ENCODE data around the gene KCNT2. TPM values are rescaled to one million over a fixed set of nuclear protein-coding genes. Genes with fewer than 3 reads are reported as not detected.

The KCNT2 gene
- total and polyA plus RNA-seq, 2 donors (not counting 3 experiments of a cell fraction or from before 2014, with no cell fraction given) = 0.46 to 1.6 TPM

DNA sequence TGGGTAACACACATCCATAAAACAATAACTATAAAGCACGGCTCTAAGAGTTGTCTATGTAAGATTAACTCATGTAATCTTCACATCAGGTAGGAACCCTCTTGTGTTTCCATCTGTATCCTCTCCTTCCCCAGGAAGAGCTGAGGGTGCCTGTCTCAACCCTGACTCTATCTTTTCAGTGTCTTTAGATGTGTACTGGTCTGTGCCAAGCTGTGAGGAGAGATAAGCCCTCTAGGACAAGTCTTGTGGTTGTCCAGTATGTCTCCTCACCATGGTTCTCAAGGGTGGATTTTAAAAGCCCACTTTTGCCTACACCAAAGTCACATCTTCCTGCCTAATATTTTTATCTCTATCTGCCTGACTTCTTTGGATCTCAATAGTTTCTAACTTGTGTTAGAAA, 300.1 kb downstream of the KCNT2 start:
- DNase-seq (ENCODE audit: low read depth, low spot score) (no peak), FAIRE-seq (no peak)
- H3K27ac ChIP-seq (ENCODE audit: insufficient read depth, low read depth, low read length) = no peak overlapping the region
- H3K9me1 ChIP-seq (replicated peaks; ENCODE audit: control insufficient read depth, extremely low read depth, insufficient read depth, low read length) = no peaks in the 10 kb centered on the region
- no peaks in the 10 kb centered on the region for H4K20me1 ChIP-seq (replicated peaks; ENCODE audit: control insufficient read depth, extremely low read depth, insufficient read depth, low read length)
- no TSS peak for BruUV-seq (replicated peaks)
- H3K9me3 ChIP-seq (replicated peaks; ENCODE audit: control insufficient read depth, insufficient read depth, low read length) = no peaks in the 10 kb centered on the region
- TF ChIP-seq FOS (IDR thresholded peaks at IDR 0.05; ENCODE audit: borderline replicate concordance, insufficient read depth, low read length) = no peak
- TF ChIP-seq MYC (IDR thresholded peaks at IDR 0.05; ENCODE audit: low read depth, low read length) = no peak
- TF ChIP-seq EZH2 (IDR thresholded peaks at IDR 0.05; ENCODE audit: borderline replicate concordance, low read depth, low read length, severe bottlenecking) = no peak
- TF ChIP-seq POLR2A (IDR thresholded peaks at IDR 0.05; ENCODE audit: low read depth, low read length) = no peak
- TF ChIP-seq, protein P1, sequence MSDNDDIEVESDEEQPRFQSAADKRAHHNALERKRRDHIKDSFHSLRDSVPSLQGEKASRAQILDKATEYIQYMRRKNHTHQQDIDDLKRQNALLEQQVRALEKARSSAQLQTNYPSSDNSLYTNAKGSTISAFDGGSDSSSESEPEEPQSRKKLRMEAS (IDR thresholded peaks at IDR 0.05; ENCODE audit: insufficient read depth, insufficient read length) = no peak
- TF ChIP-seq POLR2AphosphoS5 (IDR thresholded peaks at IDR 0.05; ENCODE audit: insufficient read depth, low read depth, low read length) = no peak
- TF ChIP-seq CTCF (IDR thresholded peaks at IDR 0.05; ENCODE audit: extremely low read depth in 1 of 2, insufficient read depth in 1 of 2, low read depth in 1 of 2, low read length in 2 of 2) = no peak
- TF ChIP-seq JUN (IDR thresholded peaks at IDR 0.05; ENCODE audit: borderline replicate concordance, insufficient read depth, insufficient read length, low read depth) = no peak
- TF ChIP-seq GATA2 (IDR thresholded peaks at IDR 0.05; ENCODE audit: insufficient read depth, insufficient read length, low read depth, low read length) = no peak
- no peak overlapping the region for H3K4me3 ChIP-seq (replicated peaks in 1 of 3; ENCODE audit: insufficient read depth in 1 of 3, low read depth in 1 of 3, low read length in 3 of 3)
- H3K27me3 ChIP-seq (ENCODE audit: control insufficient read depth in 2 of 2, insufficient read depth in 2 of 2, low read length in 2 of 2) = no peaks in the 10 kb centered on the region
- no peak overlapping the region for H3K9ac ChIP-seq (replicated peaks; ENCODE audit: extremely low read depth, insufficient read depth, low read length)
- H3K79me2 ChIP-seq (ENCODE audit: control insufficient read depth, insufficient read depth, low read length) = no peaks in the 10 kb centered on the region
- H3K4me2 ChIP-seq (ENCODE audit: insufficient read depth, low read length) = no peak overlapping the region
- intact Hi-C loops (cut with micrococcal nuclease) (no loop called here), dilution Hi-C loops (cut with MboI; ENCODE audit: extremely low pct_ligation_motif_present, low sequenced_read_pairs) (no loop called here)
- H3K36me3 ChIP-seq (ENCODE audit: control insufficient read depth in 2 of 2, extremely low read depth in 1 of 2, insufficient read depth in 2 of 2, low read length in 2 of 2) = no peaks in the 10 kb centered on the region
- ChIA-PET POLR2A (no interaction called here), CTCF (interaction anchor here (2.4 to 10.2 kb wide), 2 partner anchors 153 to 160 kb away, joined by 9 to 377 read pairs; no protein-coding TSS in a partner anchor)
- H3K4me1 ChIP-seq (ENCODE audit: control insufficient read depth, extremely low read depth, insufficient read depth, low read length) = no peaks in the 10 kb centered on the region
- no peak overlapping the region for H2AFZ ChIP-seq (ENCODE audit: low read depth, low read length)
